ENCODE data around the gene DPP6. TPM values are rescaled to one million over a fixed set of nuclear protein-coding genes. Genes with fewer than 3 reads are reported as not detected.

The DPP6 gene
- total RNA-seq, 1 donor from 2014 or later: not detected

DNA sequence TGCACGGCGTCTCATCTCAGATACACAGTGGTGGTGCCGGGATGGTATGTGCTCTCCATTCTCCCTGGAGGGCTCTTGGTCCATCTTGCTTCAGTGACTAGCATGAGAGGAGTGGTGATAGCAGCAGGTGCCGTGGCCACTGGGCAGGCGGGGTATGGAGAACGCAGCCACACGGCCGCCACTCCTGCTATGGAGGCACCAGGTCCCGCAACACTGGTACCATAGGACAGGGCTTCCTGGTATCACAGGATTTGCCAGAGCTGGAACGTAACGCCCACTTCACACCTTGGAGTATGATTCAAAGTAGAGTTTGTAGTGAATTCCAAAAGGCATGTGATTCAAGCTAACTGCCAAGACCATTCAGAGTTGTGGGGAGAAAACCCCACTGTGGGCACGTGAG is 284.1 kb downstream of the DPP6 start:
- Mint-ChIP-seq H3K4me1 (no peaks in the 10 kb centered on the region), H3K36me3 (ENCODE audit: low read depth) (no peaks in the 10 kb centered on the region), H3K4me3 (no peak overlapping the region), H3K27me3 (no peaks in the 10 kb centered on the region), H3K27ac (no peak overlapping the region), H3K9me3 (peaks cover 8% of the 10 kb centered on the region)
- ATAC-seq (ENCODE audit: low read depth) (no peak), DNase-seq (no peak)
- intact Hi-C loops (cut with micrococcal nuclease): no loop called here
- TF ChIP-seq, protein P1, sequence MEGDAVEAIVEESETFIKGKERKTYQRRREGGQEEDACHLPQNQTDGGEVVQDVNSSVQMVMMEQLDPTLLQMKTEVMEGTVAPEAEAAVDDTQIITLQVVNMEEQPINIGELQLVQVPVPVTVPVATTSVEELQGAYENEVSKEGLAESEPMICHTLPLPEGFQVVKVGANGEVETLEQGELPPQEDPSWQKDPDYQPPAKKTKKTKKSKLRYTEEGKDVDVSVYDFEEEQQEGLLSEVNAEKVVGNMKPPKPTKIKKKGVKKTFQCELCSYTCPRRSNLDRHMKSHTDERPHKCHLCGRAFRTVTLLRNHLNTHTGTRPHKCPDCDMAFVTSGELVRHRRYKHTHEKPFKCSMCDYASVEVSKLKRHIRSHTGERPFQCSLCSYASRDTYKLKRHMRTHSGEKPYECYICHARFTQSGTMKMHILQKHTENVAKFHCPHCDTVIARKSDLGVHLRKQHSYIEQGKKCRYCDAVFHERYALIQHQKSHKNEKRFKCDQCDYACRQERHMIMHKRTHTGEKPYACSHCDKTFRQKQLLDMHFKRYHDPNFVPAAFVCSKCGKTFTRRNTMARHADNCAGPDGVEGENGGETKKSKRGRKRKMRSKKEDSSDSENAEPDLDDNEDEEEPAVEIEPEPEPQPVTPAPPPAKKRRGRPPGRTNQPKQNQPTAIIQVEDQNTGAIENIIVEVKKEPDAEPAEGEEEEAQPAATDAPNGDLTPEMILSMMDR (IDR thresholded peaks at IDR 0.05): no peak
- ChIA-PET POLR2A (no interaction called here), CTCF (no interaction called here)

DNA sequence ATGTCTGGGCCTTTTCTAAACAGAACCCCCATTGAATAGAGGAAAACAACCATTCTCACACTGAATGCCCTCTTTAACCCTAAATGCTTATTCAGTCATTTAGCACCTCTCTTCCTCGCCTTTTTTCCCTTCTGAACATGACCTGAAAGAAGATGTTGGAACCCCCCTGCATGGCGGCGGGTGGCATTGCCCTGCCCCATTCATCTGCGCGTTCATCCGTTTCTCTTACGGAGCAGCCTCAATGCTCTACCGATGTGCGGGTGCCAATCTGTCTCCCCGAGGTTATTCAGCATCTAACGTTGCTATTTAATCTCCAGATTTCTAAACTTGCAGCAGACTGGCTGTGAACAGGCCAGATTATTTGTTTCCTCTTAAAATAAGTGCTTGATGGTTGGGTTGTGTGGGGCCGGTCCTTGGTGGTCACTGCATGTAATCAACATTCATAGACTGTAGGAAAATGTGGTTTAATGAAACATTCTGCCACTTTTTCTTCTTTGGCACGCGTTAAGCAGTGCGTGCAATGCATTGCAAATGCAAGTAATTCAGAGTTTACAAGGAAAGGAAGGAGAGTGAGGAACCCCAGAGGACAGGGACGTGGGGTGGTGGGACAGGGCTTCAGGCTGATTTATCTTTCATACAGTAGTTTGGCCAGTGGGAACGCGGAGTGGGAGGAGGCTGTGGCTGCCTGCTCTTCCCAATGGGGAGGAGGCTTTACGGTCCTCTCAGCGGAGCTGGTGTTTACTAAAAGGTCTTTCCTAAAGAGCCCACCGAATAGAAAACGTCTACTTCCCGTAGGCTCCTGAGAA is 286.7 kb downstream of the DPP6 start:
- no peaks in the 10 kb centered on the region for H3K4me1 Mint-ChIP-seq
- POLR2A ChIA-PET: no interaction called here
- peaks cover 11% of the 10 kb centered on the region for H3K9me3 Mint-ChIP-seq
- DNase-seq: no peak
- CTCF ChIA-PET: no interaction called here
- H3K36me3 Mint-ChIP-seq (ENCODE audit: low read depth): no peaks in the 10 kb centered on the region
- H3K4me3 Mint-ChIP-seq: no peak overlapping the region
- H3K27ac Mint-ChIP-seq: no peak overlapping the region
- TF ChIP-seq, protein P1 (IDR thresholded peaks at IDR 0.05): no peak
- intact Hi-C loops (cut with micrococcal nuclease): no loop called here
- H3K27me3 Mint-ChIP-seq: no peaks in the 10 kb centered on the region
- no peak for ATAC-seq (ENCODE audit: low read depth)

DNA sequence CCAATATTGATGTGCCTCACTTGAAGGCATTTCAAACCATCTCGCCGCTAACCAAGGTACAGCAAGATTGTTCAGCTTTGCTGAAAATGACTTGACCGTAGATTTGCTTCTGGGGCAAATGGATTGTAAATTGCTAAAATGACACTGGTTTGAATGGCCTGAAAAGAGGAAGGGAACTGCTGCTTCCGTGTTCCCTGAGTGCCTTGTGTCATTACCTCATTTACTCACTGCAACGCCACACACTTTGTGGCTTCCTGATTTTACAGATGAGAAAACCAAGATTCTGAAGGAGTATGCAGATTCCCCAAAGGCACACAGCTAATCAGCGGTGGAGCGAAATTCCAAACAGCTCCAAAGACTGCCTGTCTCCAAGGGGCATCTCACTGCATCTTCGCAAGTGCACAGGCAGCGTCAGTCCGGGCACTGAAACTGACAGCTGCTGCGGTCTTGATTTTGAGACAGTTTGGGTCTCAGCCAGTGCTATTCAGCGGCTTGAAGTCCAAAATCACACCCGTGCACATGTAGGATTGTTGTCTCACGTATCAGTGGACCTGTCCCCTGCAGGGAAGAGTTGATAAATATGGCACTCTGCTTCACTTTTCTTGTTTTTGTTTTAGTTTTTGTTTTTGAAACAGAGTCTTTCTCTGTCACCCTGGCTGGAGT is 290.9 kb downstream of the DPP6 start:
- Mint-ChIP-seq H3K27ac (no peak overlapping the region), H3K9me3 (peaks cover 14% of the 10 kb centered on the region), H3K27me3 (no peaks in the 10 kb centered on the region), H3K4me3 (no peak overlapping the region), H3K4me1 (no peaks in the 10 kb centered on the region), H3K36me3 (ENCODE audit: low read depth) (no peaks in the 10 kb centered on the region)
- TF ChIP-seq, protein P1 (IDR thresholded peaks at IDR 0.05): no peak
- POLR2A ChIA-PET: no interaction called here
- DNase-seq (no peak), ATAC-seq (ENCODE audit: low read depth) (no peak)
- intact Hi-C loops (cut with micrococcal nuclease): no loop called here
- CTCF ChIA-PET: no interaction called here

DNA sequence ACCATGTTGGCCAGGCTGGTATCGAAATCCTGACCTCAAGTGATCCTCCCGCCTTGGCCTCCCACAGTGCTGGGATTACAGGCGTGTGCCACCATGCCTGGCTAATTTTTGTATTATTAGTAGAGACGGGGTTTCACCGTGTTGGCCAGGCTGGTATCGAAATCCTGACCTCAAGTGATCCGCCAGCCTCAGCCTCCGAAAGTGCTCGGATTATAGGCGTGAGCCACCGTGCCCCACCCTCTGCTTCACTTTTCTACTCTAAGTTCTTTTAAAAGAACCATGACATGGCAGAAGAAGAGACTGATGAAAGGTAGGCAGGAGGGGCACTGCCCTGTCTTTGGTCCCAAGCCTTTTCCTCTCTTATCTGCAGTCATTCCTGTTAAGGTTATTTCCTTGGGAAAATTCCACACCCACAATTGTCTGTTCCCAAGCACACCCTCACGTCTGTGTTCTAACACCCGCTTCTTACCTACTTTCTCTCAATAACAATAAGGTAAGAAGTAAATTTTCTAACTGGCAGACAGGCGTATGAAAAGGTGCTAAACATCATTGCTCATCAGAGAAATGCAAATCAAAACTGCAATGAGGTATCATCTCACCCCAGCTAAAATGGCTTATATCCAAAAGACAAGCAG is 291.7 kb downstream of the DPP6 start:
- no peaks in the 10 kb centered on the region for H3K36me3 Mint-ChIP-seq (ENCODE audit: low read depth)
- peaks cover 16% of the 10 kb centered on the region for H3K9me3 Mint-ChIP-seq
- H3K4me1 Mint-ChIP-seq: no peaks in the 10 kb centered on the region
- DNase-seq (no peak), ATAC-seq (ENCODE audit: low read depth) (no peak)
- no peak overlapping the region for H3K4me3 Mint-ChIP-seq
- no peak overlapping the region for H3K27ac Mint-ChIP-seq
- TF ChIP-seq, protein P1 (IDR thresholded peaks at IDR 0.05): no peak
- ChIA-PET CTCF (no interaction called here), POLR2A (no interaction called here)
- no peaks in the 10 kb centered on the region for H3K27me3 Mint-ChIP-seq
- intact Hi-C loops (cut with micrococcal nuclease): no loop called here

DNA sequence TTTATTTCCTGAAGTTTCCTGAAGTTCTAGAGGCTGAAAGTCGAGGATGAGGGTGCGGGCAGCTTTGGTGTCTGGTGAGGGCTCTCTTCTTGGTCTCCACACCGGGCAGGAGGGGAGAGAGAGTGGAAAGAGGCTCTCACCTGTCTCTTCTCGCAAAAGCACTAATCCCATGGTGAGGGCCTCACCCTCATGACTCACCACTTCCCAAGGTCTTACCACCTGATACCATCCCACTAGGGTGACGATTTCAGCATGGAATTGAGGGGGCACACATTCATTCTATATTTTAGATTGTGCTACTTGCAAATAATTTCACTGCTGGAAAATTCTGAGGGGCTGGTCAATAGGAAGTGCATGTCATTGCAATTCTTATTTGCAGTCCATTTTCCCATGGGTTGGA is 292.9 kb downstream of the DPP6 start:
- no peaks in the 10 kb centered on the region for H3K36me3 Mint-ChIP-seq (ENCODE audit: low read depth)
- no peaks in the 10 kb centered on the region for H3K27me3 Mint-ChIP-seq
- peaks cover 15% of the 10 kb centered on the region for H3K9me3 Mint-ChIP-seq
- intact Hi-C loops (cut with micrococcal nuclease): no loop called here
- no peak for ATAC-seq (ENCODE audit: low read depth)
- POLR2A ChIA-PET: no interaction called here
- TF ChIP-seq, protein P1 (IDR thresholded peaks at IDR 0.05): no peak
- DNase-seq: no peak
- CTCF ChIA-PET: no interaction called here
- no peaks in the 10 kb centered on the region for H3K4me1 Mint-ChIP-seq
- no peak overlapping the region for H3K27ac Mint-ChIP-seq
- H3K4me3 Mint-ChIP-seq: no peak overlapping the region

Measured in activated B cell treated with CpG ODN at 0.5 μM for 24 hours (primary cell).